HG03520 (cell line): Measurements from ENCODE around the gene C14orf132.
"Not testable (repeated sequence)": the region's sequence is repeated elsewhere in the genome, so short reads cannot be mapped to it uniquely, and the experiment has no call there.

Experiments
- ATAC-seq: cut with Tn5 transposase; IDR thresholded peaks from one replicate; pipeline ENCODE4 v1.9.1; 2021; ENCODE audit warnings: mild to moderate bottlenecking, moderate library complexity; ENCODE audit not compliant: unreplicated experiment

C14orf132 gene

DNA sequence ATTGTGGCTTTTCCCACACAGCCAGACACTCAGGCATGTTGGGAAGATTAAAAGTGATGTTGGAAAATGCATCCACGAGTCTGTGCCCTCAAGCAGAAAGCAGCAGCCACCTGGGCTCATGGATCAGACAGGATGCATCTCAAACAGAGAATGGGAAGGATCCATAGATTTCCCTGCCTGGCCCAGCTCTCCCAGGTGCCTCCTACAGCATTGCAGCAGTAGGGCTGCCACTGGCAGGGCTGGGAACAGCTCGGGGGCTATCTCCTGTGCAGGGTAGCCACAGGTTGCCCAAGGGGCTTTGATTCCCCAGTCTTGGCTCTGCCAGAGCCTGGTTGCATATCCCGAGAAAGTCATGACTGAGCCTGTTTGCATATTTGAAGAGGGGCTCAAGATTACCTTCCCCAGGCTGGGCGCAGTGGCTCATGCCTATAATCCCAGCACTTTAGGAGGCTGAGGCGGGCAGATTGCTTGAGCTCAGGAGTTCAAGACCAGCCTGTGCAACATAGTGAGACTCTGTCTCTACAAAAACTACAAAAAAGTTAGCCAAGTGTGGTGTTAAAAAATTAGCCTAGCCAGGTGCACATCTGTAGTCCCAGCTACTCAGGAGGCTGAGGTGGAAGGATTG lies 19.5 kb downstream of the C14orf132 start:
- ATAC-seq = no peak

- ATAC-seq = no peak
Observed at GRCh38 chr14:96059519-96060135, 20.5 kb downstream of the C14orf132 start.

- no peak for ATAC-seq
Observed at GRCh38 chr14:96060186-96060933, 21.2 kb downstream of the C14orf132 start.

DNA sequence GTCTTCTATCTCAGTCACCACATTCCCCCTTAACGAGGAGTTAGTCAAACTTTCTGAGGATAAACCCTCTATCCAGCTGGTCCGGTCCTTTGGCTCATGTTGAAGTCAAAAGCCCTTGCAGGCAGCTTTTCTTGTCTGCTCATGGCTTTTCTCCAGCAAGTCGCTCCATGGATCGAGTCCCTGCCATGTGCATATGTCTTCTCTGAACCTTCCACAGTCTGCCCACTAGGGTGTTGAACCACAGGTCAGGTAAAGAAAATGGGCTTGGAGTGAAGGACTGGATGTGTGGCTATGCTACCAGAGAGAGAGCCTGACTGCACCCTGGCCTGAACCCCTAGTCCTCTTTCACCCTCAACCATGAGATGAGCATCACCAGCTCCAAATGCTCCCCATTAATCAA lies 22.8 kb downstream of the C14orf132 start:
- no peak for ATAC-seq

DNA sequence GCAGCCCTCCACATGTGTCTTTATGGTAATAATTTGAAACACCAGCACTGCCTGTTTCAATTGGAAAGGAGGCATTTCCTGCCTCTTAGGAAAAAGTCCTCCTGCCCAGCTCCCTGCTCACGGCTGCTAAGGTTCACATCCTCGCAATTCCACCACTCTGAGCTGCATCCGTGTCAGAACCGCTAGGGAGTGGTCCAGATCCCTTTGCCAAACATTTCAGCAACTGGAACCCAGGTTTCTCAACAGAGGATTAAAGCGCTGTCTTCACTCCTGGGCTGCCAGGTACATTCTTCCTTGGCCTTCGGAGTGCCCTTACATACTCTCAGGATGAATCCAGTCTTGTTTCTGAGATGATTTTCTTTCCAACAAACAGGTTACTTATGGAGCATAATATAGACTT lies 23.3 kb downstream of the C14orf132 start:
- no peak for ATAC-seq

DNA sequence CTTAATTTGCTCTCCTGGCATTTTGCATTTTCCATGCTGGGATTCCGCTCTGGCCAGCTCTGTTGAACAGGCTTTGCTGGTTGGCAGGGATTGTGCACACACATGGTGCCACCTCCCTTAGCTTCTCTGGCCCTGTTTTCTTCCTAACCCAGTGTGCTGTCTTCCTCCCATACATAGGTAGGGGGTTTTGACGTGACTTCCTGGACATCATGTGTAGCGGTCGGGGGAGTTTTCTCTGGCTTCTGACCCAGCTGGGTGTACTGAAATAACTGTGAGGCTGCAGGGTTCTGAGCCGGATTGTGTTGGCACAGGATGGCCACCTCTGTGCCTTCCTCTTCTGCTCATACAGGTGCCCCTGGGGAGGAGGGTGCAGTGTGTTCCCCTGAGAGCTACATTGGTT lies 25.7 kb downstream of the C14orf132 start:
- ATAC-seq = no peak

DNA sequence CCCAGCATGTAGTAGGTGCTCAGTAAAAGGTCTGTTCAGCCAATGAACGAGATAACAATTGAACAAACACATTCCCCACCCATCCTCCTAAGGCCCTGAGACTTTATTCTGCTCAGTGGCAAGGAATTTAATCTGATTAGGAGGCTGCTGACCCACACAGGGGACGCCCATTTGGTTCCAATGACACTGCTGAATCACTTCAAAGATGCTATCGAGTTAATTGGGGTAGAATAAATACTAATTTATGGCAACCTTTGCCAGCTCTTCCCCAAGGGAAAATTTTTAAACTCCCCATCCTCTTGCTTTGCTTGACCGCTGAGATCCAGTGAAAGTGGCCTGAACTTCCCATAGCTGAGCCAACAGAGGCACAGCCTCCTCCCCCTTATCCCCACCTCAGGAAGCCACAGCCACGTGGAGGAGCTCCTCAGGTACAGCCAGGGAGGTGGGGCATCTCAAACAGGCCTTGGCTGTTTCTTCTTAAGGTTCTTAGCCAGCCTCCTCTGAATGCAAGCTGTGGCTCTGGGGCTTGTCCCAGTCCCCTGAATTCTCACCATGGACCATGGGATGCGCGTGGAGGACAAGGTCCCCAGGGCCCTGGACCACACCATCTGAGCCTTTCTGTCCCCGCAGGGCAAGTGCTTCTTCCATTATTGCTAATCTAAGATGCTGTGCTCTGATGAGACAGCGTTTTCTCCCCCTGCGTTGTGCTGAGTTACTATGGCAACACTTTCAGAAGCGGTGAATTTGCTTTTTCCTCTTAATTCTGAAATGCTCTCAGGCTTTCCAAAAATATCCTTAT lies 26.7 kb downstream of the C14orf132 start:
- ATAC-seq = no peak

DNA sequence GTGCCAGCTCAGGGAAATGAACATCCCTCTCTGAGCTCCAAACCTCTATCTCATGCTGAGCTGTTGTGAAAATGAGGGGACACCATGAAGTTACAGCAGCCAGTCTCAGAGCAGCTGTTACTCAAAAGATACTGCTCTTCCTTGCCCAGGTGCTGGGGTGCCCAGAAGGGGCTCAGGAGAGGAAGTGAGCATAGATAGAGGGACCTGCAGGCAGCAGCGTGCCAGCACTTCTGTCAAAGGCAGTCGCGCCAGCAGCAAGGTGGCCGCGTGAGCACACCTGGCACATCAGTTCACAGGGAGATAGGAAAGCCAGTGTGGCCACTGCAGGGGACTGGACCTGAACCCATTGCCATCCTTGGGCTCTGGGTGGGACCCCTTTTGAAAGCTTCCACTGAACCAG lies 27.8 kb downstream of the C14orf132 start:
- ATAC-seq = no peak

GRCh38 chr14:96067985-96068930 lies 29.1 kb downstream of the C14orf132 start:
- no peak for ATAC-seq

DNA sequence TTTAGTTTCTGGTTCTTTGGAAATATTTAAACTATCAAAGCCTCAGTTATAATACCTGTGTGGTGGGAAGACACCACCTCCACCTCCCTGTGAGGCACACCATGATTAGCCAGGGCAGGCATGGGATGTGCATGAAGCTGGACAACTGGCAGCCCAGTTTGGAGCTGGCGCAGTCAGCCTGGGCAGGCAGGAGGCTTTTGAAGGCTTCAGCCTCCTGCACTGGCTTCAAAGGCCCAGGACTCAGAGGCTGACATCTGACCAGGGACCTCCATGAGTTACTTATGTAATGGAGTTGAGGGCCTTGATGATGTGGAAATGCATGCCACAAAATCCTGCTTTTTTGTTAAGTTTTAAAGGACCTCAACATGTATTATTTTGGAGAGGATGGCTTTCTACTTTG lies 30.3 kb downstream of the C14orf132 start:
- no peak for ATAC-seq

DNA sequence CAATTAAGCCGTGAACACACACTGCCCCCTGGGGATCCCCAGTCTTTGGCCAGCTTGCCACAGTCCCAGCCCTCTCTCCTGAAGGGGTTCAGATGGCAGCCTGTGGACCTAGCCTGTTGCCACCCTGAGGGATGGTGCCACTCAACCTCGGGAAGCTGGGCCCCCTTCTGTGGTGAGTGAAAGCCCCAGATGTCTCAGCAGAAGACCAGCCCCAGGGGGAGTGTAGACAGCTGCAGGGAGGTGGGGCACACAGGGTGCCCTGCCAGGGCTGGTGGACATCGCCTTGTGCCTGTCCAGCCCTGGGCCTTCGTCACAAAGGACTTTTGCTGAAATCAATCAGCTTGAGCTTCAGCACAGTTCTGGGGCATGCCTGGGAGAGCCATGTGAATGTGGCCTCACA lies 32.4 kb downstream of the C14orf132 start:
- no peak for ATAC-seq

GRCh38 chr14:96072076-96072475 lies 32.9 kb downstream of the C14orf132 start:
- ATAC-seq = no peak

- no peak for ATAC-seq
Observed at GRCh38 chr14:96072746-96073145, 33.6 kb downstream of the C14orf132 start.

DNA sequence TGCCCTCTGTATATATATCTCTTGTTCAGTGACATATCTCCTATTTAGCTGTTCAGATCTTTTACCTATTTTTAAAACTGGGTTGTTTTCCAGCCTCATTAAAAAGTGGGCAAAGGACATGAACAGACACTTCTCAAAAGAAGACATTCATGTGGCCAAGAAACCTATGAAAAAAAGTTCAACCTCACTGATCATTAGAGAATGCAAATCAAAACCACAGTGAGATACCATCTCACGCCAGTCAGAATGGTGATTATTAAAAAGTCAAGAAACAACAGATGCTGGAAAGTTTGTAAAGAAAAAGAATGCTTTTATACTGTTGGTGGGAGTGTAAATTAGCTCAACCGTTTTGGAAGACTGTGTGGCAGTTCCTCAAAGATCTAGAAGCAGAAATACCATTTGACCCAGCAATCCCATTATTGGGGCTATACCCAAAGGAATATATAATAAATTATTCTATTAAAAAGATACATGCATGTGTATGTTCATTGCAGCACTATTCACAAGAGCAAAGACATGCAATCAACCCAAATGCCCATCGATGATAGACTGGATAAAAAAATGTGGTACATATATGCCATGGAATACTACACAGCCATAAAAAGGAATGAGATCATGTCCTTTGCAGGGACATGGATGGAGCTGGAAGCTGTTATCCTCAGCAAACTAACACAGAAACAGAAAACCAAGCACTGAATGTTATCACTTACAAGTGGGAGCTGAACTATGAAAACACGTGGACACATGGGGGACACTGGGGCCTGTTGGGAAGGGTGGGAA lies 34.3 kb downstream of the C14orf132 start:
- not testable (repeated sequence) for ATAC-seq

DNA sequence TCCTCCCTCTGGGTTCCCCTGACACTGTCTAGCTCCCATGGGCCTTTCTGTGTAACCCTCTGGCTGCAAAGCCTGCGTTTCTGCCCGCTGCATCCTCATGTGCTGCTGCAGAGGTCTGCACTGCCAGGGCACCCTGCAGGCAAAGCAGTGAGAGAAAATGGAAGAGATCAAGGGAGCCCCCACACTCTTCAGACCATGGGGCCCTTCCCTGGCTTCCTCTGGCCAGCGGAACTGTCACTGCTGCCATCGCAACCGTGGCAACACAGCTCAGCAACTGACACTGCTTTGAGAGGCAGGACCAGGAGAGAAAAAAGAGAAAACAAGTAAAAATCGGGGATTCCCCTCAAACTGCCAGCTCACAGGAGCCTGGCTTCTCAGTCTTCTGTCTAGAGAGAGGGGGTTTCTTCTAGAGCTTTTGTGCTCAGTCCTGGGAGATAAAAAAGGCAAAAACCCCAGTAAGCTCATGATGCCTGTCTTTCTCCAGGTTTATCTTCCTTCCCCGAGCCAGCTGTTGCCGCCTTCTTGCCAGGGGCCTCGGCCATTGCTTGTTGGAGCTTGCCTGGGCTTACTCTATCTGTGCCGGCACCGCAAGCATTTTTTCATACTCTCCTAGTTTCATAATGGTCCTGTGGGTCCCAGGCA lies 38.9 kb downstream of the C14orf132 start:
- no peak for ATAC-seq

- ATAC-seq = no peak
Observed at GRCh38 chr14:96078625-96079016, 39.5 kb downstream of the C14orf132 start.

DNA sequence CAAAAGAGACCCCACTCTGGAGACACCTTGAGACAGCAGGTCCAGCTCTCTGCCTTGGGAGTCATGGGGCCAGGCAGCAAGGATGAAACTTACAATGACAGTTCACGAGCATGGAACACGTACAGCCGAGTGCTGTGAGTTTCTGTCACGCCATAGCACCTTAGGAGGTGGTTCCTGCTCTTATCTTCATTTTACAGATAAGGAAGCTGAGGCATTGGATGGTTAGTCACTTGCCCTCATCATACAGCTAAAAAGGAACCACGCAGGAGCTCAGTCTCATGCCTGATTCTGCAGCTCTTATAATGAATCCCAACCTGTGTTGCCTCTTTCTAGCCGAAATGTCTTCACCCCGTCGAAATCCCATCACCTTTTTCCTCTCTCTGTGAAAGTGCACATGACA lies 39.9 kb downstream of the C14orf132 start:
- no peak for ATAC-seq

DNA sequence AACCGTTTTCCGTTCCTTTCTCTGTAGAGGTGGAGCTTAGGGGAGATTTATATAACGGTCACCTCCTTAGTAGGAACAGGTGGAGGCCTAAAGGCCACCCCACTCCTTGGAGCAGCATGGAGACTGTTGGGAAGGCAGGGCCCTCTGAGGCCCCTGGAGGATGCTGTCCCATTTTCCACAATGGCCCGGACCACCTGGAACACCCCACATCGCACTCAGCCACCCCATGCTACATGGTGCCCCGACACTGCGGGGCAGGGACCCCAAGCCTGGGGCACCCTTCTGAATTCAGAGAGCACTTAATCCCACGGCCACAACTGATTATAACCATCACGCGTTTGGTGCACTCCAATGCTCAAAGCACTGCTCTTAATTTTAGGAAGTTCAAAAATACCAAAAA lies 41.4 kb downstream of the C14orf132 start:
- ATAC-seq = no peak

GRCh38 chr14:96081224-96081623 lies 42.1 kb downstream of the C14orf132 start:
- ATAC-seq = no peak
